ENCODE data around the gene PFKFB2.
A peak's percentile ranks its signal among the peaks of the same experiment; 100 is the strongest.

PFKFB2 gene

GRCh38 chr1:207069858-207070506 lies 16.9 kb downstream of the PFKFB2 start:
- DNase-seq, result no peak

DNA sequence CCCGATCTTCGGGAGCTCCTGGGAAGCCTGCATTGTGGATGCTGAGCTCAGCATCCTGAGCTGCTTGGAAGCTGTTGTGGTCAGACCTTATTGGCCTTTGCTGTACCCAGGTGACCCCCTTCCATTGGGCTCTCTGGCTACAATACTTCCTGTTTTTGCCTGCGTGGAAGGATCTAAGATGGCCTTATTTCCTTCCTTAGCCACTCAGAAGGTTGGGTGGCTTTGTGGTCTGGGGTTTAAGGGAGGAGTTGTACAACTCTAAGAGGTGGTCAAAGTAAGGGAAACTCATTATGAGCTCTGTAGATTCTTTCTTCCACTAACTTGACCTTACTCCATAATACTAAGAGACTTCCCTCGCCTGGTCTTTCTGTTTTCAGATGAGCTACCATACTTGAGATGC lies 17.7 kb downstream of the PFKFB2 start:
- DNase-seq, result no peak

- DNase-seq, result no peak
These were observed 18.4 kb downstream of the PFKFB2 start for GRCh38 chr1:207071426-207071825.

DNA sequence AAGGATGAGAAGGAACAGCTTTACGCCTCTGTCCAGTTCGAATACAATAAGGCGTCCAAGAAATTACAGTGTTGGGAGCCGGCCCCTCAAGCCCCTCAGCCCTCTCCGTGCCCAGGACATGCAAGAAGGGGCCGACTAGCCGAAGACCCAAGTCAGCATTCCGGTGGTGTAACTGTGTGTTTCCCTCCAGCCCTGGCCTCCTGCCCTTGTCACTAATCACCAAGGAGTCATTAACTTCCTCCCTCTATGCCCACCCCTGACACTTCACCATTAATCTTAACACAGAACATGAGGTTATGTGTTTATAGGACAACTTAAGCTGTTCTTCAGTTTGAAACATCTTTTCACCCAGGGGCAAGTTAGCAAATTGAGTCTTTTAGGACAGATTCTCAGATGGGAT lies 19.2 kb downstream of the PFKFB2 start:
- DNase-seq, result no peak

DNA sequence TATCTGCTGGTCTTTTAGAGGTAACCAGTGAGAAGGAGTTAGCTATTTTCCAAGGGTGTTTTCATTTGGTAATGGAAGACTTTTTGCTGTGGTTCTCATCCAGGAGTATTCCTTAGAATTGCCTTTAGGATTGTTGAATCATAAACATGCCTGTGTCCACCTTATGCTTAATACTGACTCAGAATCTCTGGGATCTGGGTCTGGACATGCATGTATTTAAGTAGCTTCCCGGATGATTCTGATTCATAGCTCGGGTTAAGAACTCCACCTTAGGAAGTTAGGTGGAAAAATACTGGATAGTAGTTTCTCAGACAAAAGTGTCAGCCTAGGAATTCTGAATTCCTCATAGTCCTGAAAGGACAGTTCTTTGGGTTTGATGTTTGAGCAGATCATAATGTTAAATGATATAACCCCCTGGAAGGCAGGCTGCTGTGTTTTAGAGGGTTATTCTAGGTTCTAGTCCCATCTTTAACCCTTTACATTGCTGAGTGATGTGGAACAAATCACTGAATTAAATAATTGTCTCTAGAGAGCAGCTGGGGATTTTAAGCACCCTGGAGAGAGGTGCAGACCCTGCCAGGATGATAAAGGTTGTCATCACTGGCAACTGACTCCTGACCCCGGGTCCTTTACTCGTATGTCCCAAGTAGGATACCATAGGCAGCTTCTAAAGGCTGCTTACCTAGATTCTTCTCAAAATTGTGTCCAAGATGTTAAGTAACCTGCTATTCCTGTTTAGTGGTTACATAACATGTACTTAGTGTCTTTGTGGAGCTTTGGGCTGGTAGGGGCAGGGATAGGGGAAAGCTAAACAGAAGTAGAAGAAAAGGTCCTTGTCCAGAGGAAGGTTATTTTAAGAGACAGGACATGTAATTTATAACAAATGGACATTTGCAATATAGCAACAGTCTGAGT lies 21.1 kb downstream of the PFKFB2 start:
- DNase-seq, result no peak

GRCh38 chr1:207076181-207076955 lies 23.3 kb downstream of the PFKFB2 start:
- DNase-seq, result no peak

- no peak for DNase-seq
These were observed 23.9 kb downstream of the PFKFB2 start for GRCh38 chr1:207077012-207077411.

GRCh38 chr1:207077470-207078377 lies 24.6 kb downstream of the PFKFB2 start:
- DNase-seq, result no peak

- no peak for DNase-seq
These were observed 25.6 kb downstream of the PFKFB2 start for GRCh38 chr1:207078578-207079132.

- DNase-seq, result no peak
These were observed 26.7 kb downstream of the PFKFB2 start for GRCh38 chr1:207079706-207080241.

DNA sequence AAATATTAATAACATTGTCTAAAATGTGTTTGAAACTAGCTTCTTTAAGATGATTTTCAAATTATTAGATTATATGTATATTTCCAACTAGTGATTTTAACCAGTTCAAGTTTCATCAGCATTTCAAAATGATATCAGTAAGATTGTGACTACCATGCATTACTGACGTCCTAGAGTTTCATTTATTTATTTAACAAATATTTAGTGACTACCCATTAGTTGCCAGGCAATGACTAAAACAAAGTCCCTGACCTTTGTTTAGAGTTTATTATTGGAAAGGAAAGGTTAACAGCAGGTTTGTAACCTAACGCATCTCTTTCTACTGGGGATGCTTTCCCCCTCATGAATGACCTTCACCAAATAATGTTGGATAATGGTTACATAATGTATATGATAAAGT lies 28.0 kb downstream of the PFKFB2 start:
- DNase-seq, result no peak

DNA sequence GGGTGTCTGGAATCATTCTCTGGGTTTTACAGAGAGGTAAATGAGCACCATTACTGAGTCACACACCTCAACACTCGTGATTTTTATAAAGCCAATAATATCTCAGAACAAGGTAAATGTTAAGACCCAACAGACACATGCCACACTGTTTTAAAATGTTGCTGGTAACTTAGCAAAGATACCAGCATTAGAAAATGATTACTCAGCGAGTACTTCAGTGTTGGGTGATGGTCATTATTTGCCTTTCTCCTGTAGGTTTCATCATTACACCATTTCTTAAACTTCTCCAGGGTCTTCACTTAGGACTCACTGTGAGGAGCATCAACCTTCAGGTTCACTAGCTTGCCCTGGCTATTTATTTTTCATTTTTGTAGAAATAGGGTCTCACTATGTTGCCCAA lies 28.7 kb downstream of the PFKFB2 start:
- no peak for DNase-seq

GRCh38 chr1:207084232-207084631 lies 31.2 kb downstream of the PFKFB2 start:
- no peak for DNase-seq

- peak; percentile 25 for DNase-seq
These were observed 31.7 kb downstream of the PFKFB2 start for GRCh38 chr1:207084701-207085180.

DNA sequence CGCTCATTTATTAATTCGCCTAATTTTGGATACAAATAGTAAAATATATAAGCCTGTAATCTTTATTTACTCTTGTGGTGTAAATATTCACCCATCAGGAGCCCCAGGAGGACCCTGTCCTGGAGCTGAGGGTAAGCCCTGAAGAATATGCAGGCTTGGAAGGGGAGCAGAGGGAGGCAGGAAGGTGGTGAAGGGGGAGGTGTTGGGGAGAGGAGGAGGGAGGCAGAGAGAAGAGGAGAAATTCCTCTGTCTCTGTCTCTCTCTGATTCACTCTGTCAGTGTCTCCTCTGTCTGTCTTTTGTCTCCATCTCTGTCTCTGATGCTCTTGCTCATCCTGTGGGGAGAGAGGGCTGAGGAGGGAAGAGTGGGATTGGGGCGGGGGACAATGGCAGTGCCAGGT lies 32.8 kb downstream of the PFKFB2 start:
- DNase-seq, result no peak

DNA sequence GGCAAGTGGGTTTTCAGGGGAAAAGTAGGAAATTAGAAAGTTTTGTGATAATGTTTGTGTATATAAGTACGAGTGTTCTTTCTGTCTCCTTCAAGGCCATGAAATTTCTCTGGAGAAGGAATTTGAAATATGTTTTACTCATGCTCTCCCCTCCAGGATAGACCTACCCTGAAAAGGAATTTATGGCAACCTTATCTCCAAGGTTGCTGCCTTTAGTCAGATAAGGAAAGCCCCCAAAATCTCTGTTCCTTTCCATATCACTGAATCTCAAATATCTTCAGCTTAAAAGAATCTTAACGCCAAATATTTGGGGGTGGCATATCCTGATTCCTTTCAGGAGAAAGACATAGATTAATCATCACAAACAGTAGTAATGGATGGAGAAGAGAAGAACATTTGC lies 35.1 kb downstream of the PFKFB2 start:
- DNase-seq, result no peak

DNA sequence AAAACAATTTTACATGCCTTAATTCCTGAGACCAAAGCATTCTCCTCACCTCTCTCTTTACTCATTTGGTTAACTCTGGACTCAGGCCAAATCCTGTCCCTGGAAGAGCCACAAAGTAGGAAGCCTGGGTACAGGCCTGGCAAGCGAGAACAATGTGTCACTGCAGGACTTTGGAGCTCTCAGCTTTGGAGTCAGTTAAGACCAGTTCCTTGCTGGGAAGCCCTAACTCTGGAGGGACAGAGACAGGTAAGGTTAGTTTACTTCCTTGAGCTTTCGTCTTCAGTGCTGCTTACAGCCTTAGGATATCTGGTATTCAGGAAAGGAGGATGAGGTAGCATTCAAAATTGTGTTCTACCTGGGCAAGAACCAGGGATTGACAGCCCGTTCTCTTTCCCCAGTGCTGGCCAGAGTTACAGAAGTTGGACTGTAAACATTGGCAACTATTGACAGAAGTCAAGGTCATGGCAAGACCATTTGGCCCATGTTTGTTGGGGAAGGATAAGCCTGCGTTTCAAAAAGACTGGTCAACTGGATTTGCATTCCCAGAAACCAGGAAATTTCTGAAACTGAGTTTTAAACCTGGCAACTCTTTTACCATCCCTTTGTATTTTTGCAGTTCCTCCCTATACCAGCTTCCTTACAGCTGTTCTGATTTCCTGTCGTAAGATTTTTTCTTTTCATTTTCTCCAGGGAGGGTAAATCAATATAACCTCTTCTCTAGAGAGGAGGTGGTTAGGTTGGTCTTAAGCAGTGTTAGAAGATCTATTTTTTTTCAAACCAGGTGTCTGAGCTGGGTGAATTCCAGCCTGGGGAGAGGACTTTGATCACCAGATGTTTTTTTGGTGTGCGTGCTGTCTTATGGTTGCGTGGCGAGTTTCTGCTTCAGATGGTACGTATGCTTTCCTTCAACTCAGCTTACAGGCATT lies 35.9 kb downstream of the PFKFB2 start, which contains the start of gene C4BPB:
Gene C4BPB, plus strand, starts transcription at position 160 of the 926 bp plus-strand sequence. Its CDS starts 672 bp downstream, at position 832.
- DNase-seq, result no peak

DNA sequence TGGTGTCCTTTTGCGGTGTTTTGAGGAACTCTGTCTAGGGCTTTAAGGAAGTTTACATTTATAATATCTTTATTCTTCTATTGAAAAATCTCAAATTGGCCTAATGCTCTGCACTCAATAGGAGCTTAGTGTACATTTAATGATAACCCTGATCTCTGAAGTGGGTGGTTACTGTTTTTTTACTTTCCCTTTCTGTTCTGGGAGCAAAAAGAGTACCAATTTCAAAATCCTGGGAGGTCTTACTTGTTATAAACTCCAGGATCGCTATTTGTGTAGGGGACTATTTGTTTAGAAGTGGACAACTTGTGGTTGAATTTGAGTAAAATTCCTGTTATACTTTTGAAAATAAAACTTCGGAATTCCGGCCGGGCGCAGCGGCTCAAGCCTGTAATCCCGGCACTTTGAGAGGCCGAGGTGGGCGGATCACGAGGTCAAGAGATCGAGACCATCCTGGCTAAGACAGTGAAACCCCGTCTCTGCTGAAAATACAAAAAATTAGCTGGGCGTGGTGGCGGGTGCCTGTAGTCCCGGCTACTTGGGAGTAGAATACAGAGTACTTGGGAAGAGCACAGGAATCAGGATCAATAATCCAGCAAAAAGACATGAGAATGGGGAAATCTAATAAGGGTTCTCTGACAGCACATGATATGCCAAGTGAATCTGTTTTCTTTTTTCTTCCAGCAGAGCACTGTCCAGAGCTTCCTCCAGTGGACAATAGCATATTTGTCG lies 36.7 kb downstream of the PFKFB2 start:
- no peak for DNase-seq

- no peak for DNase-seq
These were observed 38.3 kb downstream of the PFKFB2 start for GRCh38 chr1:207091200-207091908.
